A549 (cell line): ENCODE results near the gene MYCT1. TPM values are rescaled to one million over a fixed set of nuclear protein-coding genes. Genes with fewer than 3 reads are reported as not detected.

Source experiments
- ATAC-seq, 2 experiments: fragments of 200-7000 bp in 1 of 2; fragments of >200 bp in 1 of 2; cut with Nextera tagmentation in 1 of 2; cut with Tn5 transposase in 1 of 2; 3 replicates each; pipeline versions ENCODE4 v1.8.0 to v1.9.1; 2018 to 2020; ENCODE audit warnings: mild to moderate bottlenecking in 1 of 2, moderate library complexity in 1 of 2
- CTCF ChIA-PET: fragments of 300-600 bp; sonication (Branson Sonifier 250); formaldehyde crosslinking; extraction: SDS; loops from one replicate; lab custom pipeline; 2021; ENCODE audit warnings: antibody characterized with exemption, inconsistent platforms; lab: Yijun Ruan, JAX
- POLR2A ChIA-PET: fragments of 350-600 bp; formaldehyde crosslinking; extraction: SDS; loops from one replicate; lab custom pipeline; 2021; ENCODE audit warnings: antibody characterized with exemption, inconsistent platforms; lab: Yijun Ruan, JAX
- DNase-seq, 2 experiments: peaks; one replicate each; pipeline versions ENCODE4 v3.0.0 to v3.0.0-alpha.2; 2011 to 2016; ENCODE audit warnings: low read depth in 1 of 2, low spot score in 1 of 2
- FAIRE-seq: peaks from 2 replicates; lab custom pipeline; 2011; peaks lifted over from hg19 to GRCh38; lab: Jason Lieb, UNC
- H3K27ac ChIP-seq, 2 experiments: fragments of >200 bp; sonication (Bioruptor Twin); formaldehyde crosslinking; 3 replicates each; pipeline ENCODE4 v1.5.1; 2016 to 2017
- H3K4me1 ChIP-seq: fragments of >200 bp; sonication (Bioruptor Twin); formaldehyde crosslinking; 3 replicates; pipeline ENCODE4 v1.6.1; 2016
- H3K4me2 ChIP-seq: fragments of >200 bp; sonication (Bioruptor Twin); formaldehyde crosslinking; 3 replicates; pipeline ENCODE4 v1.6.1; 2016
- H3K4me3 ChIP-seq: fragments of >200 bp; sonication (Bioruptor Twin); formaldehyde crosslinking; 3 replicates; pipeline ENCODE4 v1.5.1; 2016
- H3K9me3 ChIP-seq: fragments of >200 bp; sonication (Bioruptor Twin); formaldehyde crosslinking; 3 replicates; pipeline ENCODE4 v1.6.1; 2016
- CBX2 ChIP-seq: fragments of 200-600 bp; sonication (generic); IDR thresholded peaks from 2 replicates; pipeline ENCODE4 v1.6.1; 2016; ENCODE audit warnings: low read depth, mild to moderate bottlenecking, borderline replicate concordance
- CHD2 ChIP-seq: fragments of 150-350 bp; IDR thresholded peaks from 2 replicates; pipeline ENCODE4 v1.6.1; 2014; ENCODE audit warnings: low read length; ENCODE audit not compliant: partially characterized antibody
- CTCF ChIP-seq: fragments of >200 bp; sonication (Bioruptor Twin); formaldehyde crosslinking; IDR thresholded peaks from 3 replicates; pipeline ENCODE4 v1.5.1; 2016
- EHF ChIP-seq: fragments of 250-450 bp; sonication (Bioruptor Pico); IDR thresholded peaks from 2 replicates; pipeline ENCODE4 v1.5.0; 2020; ENCODE audit warnings: mild to moderate bottlenecking
- EHMT2 ChIP-seq: fragments of 200-600 bp; sonication (generic); IDR thresholded peaks from 2 replicates; pipeline ENCODE4 v1.6.1; 2016; ENCODE audit warnings: antibody characterized with exemption, low read depth, mild to moderate bottlenecking, moderate library complexity
- FOSB ChIP-seq: fragments of 250-450 bp; sonication (Bioruptor Pico); IDR thresholded peaks from 2 replicates; pipeline ENCODE4 v1.5.0; 2020; ENCODE audit warnings: mild to moderate bottlenecking, moderate library complexity
- FOXS1 ChIP-seq: fragments of 250-450 bp; sonication (Bioruptor Pico); IDR thresholded peaks from 2 replicates; pipeline ENCODE4 v1.5.0; 2020; ENCODE audit warnings: mild to moderate bottlenecking, moderate library complexity
- HDAC2 ChIP-seq: fragments of 200-600 bp; sonication (generic); IDR thresholded peaks from 2 replicates; pipeline ENCODE4 v1.6.1; 2016
- HOXA7 ChIP-seq: fragments of 250-450 bp; sonication (Bioruptor Pico); IDR thresholded peaks from 2 replicates; pipeline ENCODE4 v1.5.0; 2020; ENCODE audit warnings: mild to moderate bottlenecking, moderate library complexity
- JUNB ChIP-seq: fragments of >200 bp; sonication (Bioruptor Twin); formaldehyde crosslinking; IDR thresholded peaks from 2 replicates; pipeline ENCODE4 v1.6.1; 2016
- NFE2L2 ChIP-seq: fragments of 150-350 bp; conservative IDR thresholded peaks from 2 replicates; pipeline ENCODE4 v1.6.1; 2014; ENCODE audit warnings: low read length
- NR3C1 ChIP-seq: fragments of >200 bp; sonication (Bioruptor Twin); formaldehyde crosslinking; IDR thresholded peaks from 3 replicates; pipeline ENCODE4 v1.6.1; 2017
- POLR2AphosphoS2 ChIP-seq: conservative IDR thresholded peaks from 2 replicates; pipeline ENCODE4 v1.6.1; 2012; ENCODE audit warnings: low read length, improper control_type of control experiment, inconsistent platforms
- RAD21 ChIP-seq, 2 experiments: fragments of >200 bp in 1 of 2; sonication (Bioruptor Twin) in 1 of 2; formaldehyde crosslinking in 1 of 2; IDR thresholded peaks in 1 of 2; conservative IDR thresholded peaks in 1 of 2; 2 replicates in 1 of 2; 3 replicates in 1 of 2; pipeline ENCODE4 v1.6.1; 2012 to 2018; ENCODE audit warnings: inconsistent platforms in 1 of 2
- RARB ChIP-seq: fragments of 250-450 bp; sonication (Bioruptor Pico); IDR thresholded peaks from 2 replicates; pipeline ENCODE4 v1.8.0; 2021; ENCODE audit warnings: mild to moderate bottlenecking, moderate library complexity
- SMC3 ChIP-seq: fragments of >200 bp; sonication (Bioruptor Twin); formaldehyde crosslinking; IDR thresholded peaks from 3 replicates; pipeline ENCODE4 v1.6.1; 2018; ENCODE audit warnings: inconsistent platforms
- TFCP2L1 ChIP-seq: fragments of 250-450 bp; sonication (Bioruptor Pico); IDR thresholded peaks from 2 replicates; pipeline ENCODE4 v1.5.0; 2021; ENCODE audit warnings: mild to moderate bottlenecking
- ZFP36 ChIP-seq: fragments of 450-650 bp; IDR thresholded peaks from 2 replicates; pipeline ENCODE4 v1.6.1; 2014; ENCODE audit warnings: borderline replicate concordance; ENCODE audit not compliant: partially characterized antibody
- WGBS: methylation state at CpG from one replicate; pipeline ENCODE4 v1.1.6; 2017; ENCODE audit errors: missing lambda C conversion rate; 5-methylcytosine and 5-hydroxymethylcytosine counted together
- polyA plus RNA-seq, 4 experiments: library from polyadenylated mRNA; depleted of rRNA in 3 of 4; stranded (reverse); fragments of >200 nt; fragmentation: RNase III in 1 of 4; extraction: RNeasy Plus Mini Kit Qiagen cat#74134 plus additional on column Dnase treatment in 1 of 4; gene quantifications; 2 replicates in 3 of 4; 3 replicates in 1 of 4; pipeline ENCODE4 v1.2.3, GENCODE V29; 2011 to 2017
- TF ChIP-seq, protein P1 (sequence below): fragments of 200-600 bp; sonication (generic); IDR thresholded peaks from 2 replicates; pipeline ENCODE4 v1.6.1; 2016; ENCODE audit warnings: antibody characterized with exemption, mild to moderate bottlenecking, moderate library complexity
- TF ChIP-seq, protein P2 (sequence below): IDR thresholded peaks from 2 replicates; pipeline ENCODE4 v1.6.1; 2012; ENCODE audit warnings: low read depth, borderline replicate concordance
- TF ChIP-seq, protein P3 (sequence below): fragments of 250-450 bp; sonication (Bioruptor Pico); IDR thresholded peaks from 2 replicates; pipeline ENCODE4 v1.5.0; 2020; ENCODE audit warnings: low read depth, mild to moderate bottlenecking, moderate library complexity

The MYCT1 gene
- polyA plus RNA-seq, 2 of the 4 experiments (the other 2 are of a cell fraction): 0.04 TPM; not detected in 1

DNA sequence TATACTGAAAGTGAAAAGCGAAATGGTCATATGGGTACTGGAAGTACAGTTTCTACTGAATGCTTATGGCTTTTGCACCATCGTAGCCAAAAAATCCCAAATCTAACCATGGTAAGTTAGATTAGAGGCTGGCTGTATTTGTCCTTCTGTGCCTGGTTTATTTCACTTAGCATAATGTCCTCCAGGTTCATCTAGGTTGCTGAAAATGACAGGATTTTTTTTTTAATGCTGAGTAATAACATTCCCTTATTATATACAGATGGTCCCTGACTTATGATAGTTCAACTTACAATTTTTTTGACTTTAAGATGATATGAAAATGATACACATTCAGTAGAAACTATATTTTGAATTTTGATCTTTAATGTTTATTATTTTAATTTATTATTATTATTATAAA is 7.6 kb downstream of the MYCT1 start:
- POLR2A ChIA-PET: no interaction called here
- no peak for FAIRE-seq
- TF ChIP-seq CBX2: no peak
- TF ChIP-seq EHMT2: no peak
- TF ChIP-seq, protein P1, sequence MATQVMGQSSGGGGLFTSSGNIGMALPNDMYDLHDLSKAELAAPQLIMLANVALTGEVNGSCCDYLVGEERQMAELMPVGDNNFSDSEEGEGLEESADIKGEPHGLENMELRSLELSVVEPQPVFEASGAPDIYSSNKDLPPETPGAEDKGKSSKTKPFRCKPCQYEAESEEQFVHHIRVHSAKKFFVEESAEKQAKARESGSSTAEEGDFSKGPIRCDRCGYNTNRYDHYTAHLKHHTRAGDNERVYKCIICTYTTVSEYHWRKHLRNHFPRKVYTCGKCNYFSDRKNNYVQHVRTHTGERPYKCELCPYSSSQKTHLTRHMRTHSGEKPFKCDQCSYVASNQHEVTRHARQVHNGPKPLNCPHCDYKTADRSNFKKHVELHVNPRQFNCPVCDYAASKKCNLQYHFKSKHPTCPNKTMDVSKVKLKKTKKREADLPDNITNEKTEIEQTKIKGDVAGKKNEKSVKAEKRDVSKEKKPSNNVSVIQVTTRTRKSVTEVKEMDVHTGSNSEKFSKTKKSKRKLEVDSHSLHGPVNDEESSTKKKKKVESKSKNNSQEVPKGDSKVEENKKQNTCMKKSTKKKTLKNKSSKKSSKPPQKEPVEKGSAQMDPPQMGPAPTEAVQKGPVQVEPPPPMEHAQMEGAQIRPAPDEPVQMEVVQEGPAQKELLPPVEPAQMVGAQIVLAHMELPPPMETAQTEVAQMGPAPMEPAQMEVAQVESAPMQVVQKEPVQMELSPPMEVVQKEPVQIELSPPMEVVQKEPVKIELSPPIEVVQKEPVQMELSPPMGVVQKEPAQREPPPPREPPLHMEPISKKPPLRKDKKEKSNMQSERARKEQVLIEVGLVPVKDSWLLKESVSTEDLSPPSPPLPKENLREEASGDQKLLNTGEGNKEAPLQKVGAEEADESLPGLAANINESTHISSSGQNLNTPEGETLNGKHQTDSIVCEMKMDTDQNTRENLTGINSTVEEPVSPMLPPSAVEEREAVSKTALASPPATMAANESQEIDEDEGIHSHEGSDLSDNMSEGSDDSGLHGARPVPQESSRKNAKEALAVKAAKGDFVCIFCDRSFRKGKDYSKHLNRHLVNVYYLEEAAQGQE: no peak
- TF ChIP-seq, protein P2, sequence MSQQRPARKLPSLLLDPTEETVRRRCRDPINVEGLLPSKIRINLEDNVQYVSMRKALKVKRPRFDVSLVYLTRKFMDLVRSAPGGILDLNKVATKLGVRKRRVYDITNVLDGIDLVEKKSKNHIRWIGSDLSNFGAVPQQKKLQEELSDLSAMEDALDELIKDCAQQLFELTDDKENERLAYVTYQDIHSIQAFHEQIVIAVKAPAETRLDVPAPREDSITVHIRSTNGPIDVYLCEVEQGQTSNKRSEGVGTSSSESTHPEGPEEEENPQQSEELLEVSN: no peak
- no peak for TF ChIP-seq POLR2AphosphoS2

DNA sequence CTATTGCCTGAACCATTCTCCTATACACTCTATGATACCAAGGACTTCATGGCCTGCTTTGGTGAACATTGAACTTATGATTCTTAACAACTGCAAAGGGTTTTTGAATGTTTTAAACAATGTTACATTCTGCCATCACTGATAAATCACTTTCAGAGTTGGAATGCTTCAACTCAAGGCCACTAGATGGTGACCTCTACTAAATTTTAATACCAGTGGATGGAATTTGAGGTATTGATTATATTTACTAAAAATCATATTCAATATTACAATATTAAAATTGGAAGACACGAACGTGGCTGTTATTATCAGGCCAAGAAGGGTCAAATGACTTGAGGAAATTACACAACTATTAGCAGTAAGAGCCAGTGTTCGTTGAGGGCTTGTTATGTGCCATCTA is 18.6 kb downstream of the MYCT1 start:
- 1% methylated on average over 3 of the region's 3 CpGs for WGBS
- Histone ChIP-seq H3K27ac (no peak overlapping the region), H3K4me1 (no peaks in the 10 kb centered on the region), H3K9me3 (no peaks in the 10 kb centered on the region), H3K4me3 (no peak overlapping the region), H3K4me2 (no peak overlapping the region)
- TF ChIP-seq JUNB (no peak), ZFP36 (no peak), RAD21 (conservative IDR thresholded peaks at IDR 0.05 in 1 of 2, IDR thresholded peaks at IDR 0.05 in 1 of 2) (peak; percentile 45 to 61; a peak in 4 of 5 replicates), SMC3 (peak; percentile 37; the same call in 2 of the 3 replicates), CTCF (peak; percentile 52), EHF (CRISPR knock-in tag) (no peak)
- CTCF ChIA-PET: interaction anchor here (1.2 kb wide), 1 partner anchor 232 kb away, joined by 5 read pairs; no protein-coding TSS in a partner anchor
- FAIRE-seq (no peak), ATAC-seq (no peak), DNase-seq (no peak)
- POLR2A ChIA-PET: no interaction called here

More for the DNA sequence above, 7.6 kb downstream of the MYCT1 start:
- H3K4me3 ChIP-seq: no peak overlapping the region
- H3K4me2 ChIP-seq: no peak overlapping the region
- no peak for ATAC-seq
- H3K4me1 ChIP-seq: no peaks in the 10 kb centered on the region
- peaks cover 2% of the 10 kb centered on the region; the same call in 1 of the 3 replicates for H3K9me3 ChIP-seq
- WGBS: 58% methylated on average over 2 of the region's 2 CpGs
- CTCF ChIA-PET: interaction anchor here (1.2 to 1.3 kb wide), 2 partner anchors 10 to 243 kb away, joined by 3 read pairs; no protein-coding TSS in a partner anchor
- H3K27ac ChIP-seq: no peak overlapping the region
- DNase-seq: no peak

- 0 out of 3 replicates have a peak, but pooled peaks cover 7% of the 10 kb centered on the region for H3K4me1 ChIP-seq
- H3K4me2 ChIP-seq: no peak overlapping the region; the same call in 2 of the 3 replicates
- FAIRE-seq: no peak
- POLR2A ChIA-PET: no interaction called here
- TF ChIP-seq NFE2L2 (no peak), HOXA7 (CRISPR knock-in tag) (no peak), FOXS1 (CRISPR knock-in tag) (no peak), HDAC2 (no peak), RARB (CRISPR knock-in tag) (no peak), CHD2 (no peak), RAD21 (conservative IDR thresholded peaks at IDR 0.05 in 1 of 2, IDR thresholded peaks at IDR 0.05 in 1 of 2) (no peak), FOSB (CRISPR knock-in tag) (no peak), NR3C1 (no peak), TFCP2L1 (no peak)
- TF ChIP-seq, protein P3, sequence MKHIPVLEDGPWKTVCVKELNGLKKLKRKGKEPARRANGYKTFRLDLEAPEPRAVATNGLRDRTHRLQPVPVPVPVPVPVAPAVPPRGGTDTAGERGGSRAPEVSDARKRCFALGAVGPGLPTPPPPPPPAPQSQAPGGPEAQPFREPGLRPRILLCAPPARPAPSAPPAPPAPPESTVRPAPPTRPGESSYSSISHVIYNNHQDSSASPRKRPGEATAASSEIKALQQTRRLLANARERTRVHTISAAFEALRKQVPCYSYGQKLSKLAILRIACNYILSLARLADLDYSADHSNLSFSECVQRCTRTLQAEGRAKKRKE (CRISPR knock-in tag): no peak
- H3K9me3 ChIP-seq: no peaks in the 10 kb centered on the region
- no peak for DNase-seq
- CTCF ChIA-PET: interaction anchor here (1.2 kb wide), 1 partner anchor 227 kb away, joined by 5 read pairs; no protein-coding TSS in a partner anchor
- ATAC-seq: no peak
- no peak overlapping the region for H3K4me3 ChIP-seq
- no peak overlapping the region for H3K27ac ChIP-seq
- 50% methylated on average over 3 of the region's 3 CpGs for WGBS
Measured at GRCh38 chr6:152720974-152721373, 23.3 kb downstream of the MYCT1 start.
